GM21390 (cell line): ENCODE data around the gene DNAJB1.
"Not testable (repeated sequence)": the region's sequence is repeated elsewhere in the genome, so short reads cannot be mapped to it uniquely, and the experiment has no call there.

Experiments used
- ATAC-seq: cut with Tn5 transposase; IDR thresholded peaks from one replicate; pipeline ENCODE4 v1.9.1; 2021; ENCODE audit not compliant: unreplicated experiment

DNAJB1 gene

GRCh38 chr19:14517840-14518505, at the start of gene DNAJB1:
TSS of gene DNAJB1 (minus strand) at chr19:14518397. CDS start at chr19:14518349, 48 bp downstream.
- ATAC-seq, result peak; percentile 56

- ATAC-seq, result no peak
Measured at GRCh38 chr19:14567079-14567478, 48.9 kb upstream of the DNAJB1 start.

- no peak for ATAC-seq
Measured at GRCh38 chr19:14566712-14567077, 48.5 kb upstream of the DNAJB1 start.

- ATAC-seq, result no peak
Measured at GRCh38 chr19:14565765-14566711, 47.8 kb upstream of the DNAJB1 start.

GRCh38 chr19:14565298-14565679, 47.1 kb upstream of the DNAJB1 start:
- ATAC-seq, result no peak

GRCh38 chr19:14564652-14565297, 46.6 kb upstream of the DNAJB1 start:
- not testable (repeated sequence) for ATAC-seq

- ATAC-seq, result no peak
Measured at GRCh38 chr19:14563989-14564651, 45.9 kb upstream of the DNAJB1 start.

- ATAC-seq, result no peak
Measured at GRCh38 chr19:14563590-14563926, 45.4 kb upstream of the DNAJB1 start.

- ATAC-seq, result no peak
Measured at GRCh38 chr19:14562660-14563589, 44.7 kb upstream of the DNAJB1 start.

GRCh38 chr19:14561847-14562351, 43.7 kb upstream of the DNAJB1 start:
- no peak for ATAC-seq

GRCh38 chr19:14561249-14561648, 43.1 kb upstream of the DNAJB1 start:
- ATAC-seq, result no peak

GRCh38 chr19:14560776-14561108, 42.5 kb upstream of the DNAJB1 start:
- ATAC-seq, result no peak

GRCh38 chr19:14559916-14560775, 41.9 kb upstream of the DNAJB1 start:
- no peak for ATAC-seq

GRCh38 chr19:14558370-14559066, 40.3 kb upstream of the DNAJB1 start:
- ATAC-seq, result no peak

GRCh38 chr19:14556662-14557188, 38.5 kb upstream of the DNAJB1 start:
- ATAC-seq, result no peak

GRCh38 chr19:14555918-14556661, 37.9 kb upstream of the DNAJB1 start:
- ATAC-seq, result no peak

GRCh38 chr19:14554382-14554812, 36.2 kb upstream of the DNAJB1 start:
- ATAC-seq, result no peak

- no peak for ATAC-seq
Measured at GRCh38 chr19:14553939-14554243, 35.7 kb upstream of the DNAJB1 start.
